Measurements from ENCODE around the gene TELO2.

TELO2 gene

DNA sequence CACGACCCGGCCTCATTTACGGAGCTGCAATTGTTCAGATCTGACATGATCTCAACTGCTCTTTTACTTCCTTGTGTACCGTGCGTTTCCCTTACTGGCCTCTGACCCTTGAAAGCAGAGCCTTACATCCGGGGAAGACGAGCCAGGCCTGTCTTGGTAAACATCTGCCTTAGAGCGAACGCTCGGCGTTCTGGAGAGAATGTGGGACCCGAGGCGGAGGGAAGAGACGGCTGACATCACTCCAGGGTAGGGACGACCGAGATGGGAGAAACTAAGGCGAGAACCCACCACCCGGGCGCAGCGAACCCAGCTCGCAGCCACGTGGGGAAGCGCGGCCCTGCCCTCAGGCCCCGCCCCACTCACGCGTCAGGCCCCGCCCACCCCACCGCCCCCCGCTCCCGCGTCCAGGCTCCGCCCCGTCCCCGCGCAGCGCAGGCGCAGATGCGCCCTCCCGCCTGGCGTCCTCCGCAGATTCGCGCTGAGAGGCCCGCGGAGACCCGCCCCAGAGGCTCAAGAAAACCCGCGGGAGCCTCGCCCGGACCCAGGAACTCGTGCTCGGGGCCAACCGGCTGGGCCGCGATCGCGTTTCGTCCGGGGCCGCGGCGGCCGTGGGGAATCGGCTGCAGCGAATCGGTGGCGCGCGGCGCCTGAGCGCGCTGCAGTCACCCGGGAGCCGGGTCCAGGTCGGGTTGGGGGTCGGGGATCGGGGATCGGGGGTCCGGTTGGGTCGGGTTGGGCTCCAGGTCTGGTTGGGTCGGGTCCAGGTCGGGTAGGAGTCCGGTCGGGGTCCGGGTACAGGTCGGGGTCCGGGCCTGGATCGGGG, at the start of gene TELO2:
TELO2 (plus strand) TSS at position 438 of the 823 bp plus-strand sequence. CDS start 922 bp downstream, outside the sequence.
- DNase-seq (ENCODE audit: low read depth) = peak; percentile 78

DNA sequence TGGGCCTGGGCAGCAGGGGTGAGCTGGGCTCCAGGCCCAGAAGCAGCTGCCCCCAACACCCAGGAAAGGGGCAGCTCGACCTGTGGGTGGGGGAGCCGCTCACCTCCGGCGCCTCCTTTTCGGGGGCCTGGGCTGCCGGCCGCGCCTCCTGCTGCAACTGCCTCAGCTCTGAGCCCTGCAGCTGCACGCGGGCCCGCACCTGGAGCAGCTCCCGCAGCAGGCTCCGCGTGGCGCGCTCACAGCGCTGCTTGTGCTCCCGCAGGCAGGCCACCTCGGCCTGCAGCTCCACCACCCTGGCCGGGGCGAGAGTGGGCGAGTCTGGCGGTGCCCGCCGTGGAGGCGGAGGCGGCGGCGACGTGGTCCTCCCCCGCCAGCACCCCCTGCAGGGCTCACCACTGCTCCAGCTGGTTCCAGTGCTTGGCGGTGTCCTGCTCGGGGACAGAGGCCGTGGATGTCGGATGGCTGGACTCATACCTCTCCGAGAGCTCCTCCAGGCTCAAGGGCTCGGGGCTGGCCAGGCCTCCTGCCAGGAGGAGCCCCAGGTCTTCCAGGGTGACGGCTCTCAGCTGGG, 49.7 kb upstream of the TELO2 start:
- no peak for DNase-seq (ENCODE audit: low read depth)

DNA sequence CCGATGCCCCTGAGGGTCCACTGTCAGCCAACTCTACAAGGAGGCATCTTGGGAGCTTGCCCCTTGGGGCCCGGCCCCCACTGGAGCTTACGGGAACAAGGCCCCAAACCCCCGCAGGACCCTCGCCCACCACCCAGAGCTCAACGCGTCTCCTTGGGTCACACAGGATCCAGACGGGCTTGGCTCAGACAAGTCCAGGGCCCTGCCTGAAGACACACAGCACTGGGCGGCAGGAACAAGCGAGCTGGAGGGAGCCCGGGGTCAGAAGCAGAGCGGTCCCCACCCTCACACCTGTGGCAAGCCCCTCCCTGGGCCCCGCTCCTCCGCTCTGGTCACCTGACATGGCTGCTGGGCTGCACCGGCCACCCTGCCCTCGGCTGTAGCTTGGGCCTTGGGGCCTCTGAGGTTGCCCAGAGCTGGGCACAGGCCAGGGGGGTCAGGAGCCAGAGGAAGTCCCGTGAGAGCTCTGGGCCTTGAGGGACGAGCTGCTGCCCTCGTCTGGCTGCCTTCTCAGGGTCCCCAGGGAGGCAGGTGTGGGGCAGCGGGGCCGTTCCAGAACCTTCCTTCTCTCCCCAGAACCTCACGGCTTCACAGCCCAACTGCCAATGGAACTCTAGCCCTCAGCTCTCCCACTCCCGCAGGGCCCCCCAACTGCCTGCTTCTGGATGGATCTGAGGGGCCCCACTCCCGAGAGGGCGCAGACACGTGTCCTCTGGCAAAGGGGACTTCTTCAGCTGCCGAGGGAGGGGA, 49.0 kb upstream of the TELO2 start, which contains the start of gene CCDC154:
CCDC154 (minus strand) TSS at position 577 of the 750 bp plus-strand sequence; CDS start at position 343, 234 bp downstream.
- DNase-seq (ENCODE audit: low read depth) = no peak

DNA sequence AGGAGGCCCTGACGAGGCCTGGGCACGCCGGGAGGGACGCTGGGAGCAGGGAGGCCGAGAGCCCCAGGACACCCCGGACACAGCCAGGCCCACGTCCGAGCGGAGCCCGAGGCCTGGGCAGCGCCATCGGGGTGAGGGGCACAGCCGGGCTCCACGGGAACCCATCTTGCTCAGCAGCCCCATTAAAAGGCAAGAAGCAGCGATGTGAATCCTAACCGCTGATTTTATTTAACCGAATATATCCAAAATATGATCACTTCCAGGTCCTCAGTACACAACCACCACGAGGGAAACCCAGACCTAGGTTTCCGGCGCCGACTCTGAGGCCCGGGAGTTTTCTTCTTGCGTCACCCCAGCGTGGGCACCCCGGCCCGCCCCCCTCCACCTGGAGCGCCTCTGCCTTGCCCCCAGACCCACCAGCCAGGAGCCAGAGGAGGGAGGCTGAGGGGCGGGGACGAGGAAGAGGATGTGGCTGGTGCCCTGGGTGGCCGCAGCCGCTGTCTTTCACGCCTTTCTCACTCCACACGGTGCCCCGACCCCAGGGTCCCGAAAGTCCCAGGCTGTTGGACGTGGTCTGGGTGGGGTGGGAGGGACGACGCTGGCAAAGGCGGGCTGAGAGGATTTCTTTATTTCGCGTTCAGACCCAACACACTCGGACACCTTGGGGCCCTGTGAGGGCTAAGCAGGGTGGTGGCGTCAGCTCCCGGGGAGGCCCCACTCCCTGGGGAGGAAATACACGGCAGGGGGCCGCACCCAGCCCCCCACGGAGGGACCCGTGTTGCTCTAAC, 48.2 kb upstream of the TELO2 start:
- no peak for DNase-seq (ENCODE audit: low read depth)

DNA sequence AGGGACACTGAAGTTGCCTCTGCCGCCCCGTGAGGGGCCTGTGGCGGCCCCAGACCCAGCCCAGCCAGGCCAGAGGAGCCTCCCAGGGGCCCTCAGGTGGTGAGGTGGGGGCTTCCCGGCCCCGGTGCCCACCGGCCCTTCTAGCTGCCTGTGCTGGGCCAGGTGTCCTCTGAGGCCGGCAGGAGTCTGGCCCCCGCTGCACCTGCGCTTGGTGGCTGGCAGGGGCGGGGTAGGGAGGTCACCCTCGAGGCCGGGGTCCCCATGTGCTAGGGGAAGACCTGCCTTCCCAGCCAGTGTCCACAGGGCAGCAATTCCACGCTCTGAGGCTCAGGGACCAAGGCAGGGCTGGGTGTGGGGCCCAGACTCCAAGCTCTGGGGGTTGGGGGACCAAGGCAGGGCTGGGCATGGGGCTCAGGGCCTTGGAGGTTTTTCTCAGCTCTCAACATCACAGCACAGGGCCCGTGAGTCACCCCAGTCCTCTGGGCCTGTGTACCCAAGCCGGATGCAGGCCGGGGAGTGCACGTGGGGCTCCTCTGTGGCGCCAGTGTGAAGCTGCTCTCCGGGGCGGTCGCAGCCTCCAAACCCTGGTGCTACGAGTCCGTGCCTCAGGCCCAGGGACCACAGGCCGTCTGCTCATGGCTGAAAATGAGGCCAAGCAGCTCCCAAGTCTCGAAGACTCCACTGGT, 47.5 kb upstream of the TELO2 start:
- DNase-seq (ENCODE audit: low read depth) = no peak

DNA sequence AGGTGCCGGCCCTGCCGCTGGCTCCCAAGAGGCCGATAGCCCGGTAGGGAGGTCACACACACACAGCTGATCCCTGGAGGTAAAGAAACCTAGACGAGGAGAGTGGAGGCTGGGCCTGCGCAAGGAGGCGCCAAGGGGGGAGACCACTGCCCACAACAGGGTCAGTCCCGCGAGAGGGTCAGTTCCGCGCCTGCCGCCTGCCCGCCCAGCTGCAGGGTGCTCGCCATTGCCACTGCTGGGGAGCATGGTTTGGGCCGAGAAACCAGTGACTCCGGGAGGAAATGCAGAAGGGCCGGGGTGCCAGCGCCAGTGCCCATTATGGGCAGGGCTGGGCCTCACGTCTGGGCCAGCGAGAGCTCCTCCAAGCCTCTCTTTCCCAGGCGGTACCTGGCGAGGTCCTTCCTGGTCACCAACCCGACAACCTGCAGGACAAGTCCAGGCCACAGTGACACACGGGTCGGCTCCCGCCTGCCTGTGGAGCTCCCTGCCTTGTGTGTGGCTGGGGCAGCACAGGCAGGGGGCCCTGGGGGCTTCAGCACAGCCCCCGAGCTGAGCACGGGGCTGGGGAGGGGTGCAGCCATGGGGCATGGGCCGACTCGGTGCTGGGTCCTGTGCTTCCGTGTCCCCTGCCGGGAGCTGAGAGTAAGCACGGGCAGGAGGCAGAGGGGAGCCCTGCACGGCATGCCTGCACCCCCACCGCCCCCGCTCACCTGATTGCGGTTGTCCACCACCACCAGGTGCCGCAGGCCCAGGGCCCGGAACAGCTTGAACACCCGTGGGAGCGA, 46.7 kb upstream of the TELO2 start:
- no peak for DNase-seq (ENCODE audit: low read depth)

DNA sequence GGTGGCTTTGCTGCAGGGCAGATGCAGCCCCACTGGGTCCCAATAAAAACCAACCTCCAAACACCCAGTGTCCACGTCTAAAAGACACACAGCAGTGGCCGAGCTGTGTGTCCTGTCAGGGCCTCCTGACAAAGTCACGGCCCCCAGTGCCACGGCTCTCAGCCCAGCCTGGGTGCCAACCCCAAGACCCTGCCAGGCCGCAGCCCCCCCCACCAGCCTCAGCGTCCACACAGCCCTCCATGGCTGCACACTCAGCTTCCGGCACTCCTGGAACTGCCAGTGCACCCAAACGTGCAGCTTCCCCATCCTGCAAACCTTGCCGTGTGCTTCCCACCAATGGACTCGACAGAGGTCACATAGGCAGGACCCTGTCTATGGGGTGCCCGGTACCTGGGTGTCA, 45.2 kb upstream of the TELO2 start:
- DNase-seq (ENCODE audit: low read depth) = no peak

DNA sequence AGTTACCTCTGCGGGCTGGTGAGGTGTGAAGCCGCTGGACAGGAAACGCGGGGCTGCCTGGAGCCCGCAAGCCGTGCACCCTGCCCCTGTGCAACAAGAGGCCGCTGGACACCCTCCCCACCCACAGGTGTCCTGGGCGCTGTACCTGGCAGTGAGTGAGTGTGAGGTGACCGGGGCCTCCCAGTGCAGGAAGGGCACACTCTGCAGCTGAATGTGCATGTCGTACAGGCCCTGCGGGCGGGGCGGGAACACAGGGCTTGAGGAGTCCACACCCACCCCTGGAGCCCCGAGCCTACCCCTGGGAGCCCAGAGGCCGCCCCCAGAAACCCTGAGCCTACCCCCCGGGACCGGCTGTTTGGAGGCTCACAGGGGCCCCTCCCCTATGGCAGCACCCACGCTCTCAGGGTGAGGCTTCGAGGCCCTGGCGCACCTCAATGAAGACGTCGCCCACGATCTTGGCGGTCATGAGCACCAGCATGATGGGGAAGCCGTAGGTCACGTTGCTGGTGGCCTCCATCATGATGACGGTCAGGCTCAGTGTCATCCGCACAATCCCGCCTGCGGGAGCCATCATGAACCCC, 44.5 kb upstream of the TELO2 start:
- no peak for DNase-seq (ENCODE audit: low read depth)

DNA sequence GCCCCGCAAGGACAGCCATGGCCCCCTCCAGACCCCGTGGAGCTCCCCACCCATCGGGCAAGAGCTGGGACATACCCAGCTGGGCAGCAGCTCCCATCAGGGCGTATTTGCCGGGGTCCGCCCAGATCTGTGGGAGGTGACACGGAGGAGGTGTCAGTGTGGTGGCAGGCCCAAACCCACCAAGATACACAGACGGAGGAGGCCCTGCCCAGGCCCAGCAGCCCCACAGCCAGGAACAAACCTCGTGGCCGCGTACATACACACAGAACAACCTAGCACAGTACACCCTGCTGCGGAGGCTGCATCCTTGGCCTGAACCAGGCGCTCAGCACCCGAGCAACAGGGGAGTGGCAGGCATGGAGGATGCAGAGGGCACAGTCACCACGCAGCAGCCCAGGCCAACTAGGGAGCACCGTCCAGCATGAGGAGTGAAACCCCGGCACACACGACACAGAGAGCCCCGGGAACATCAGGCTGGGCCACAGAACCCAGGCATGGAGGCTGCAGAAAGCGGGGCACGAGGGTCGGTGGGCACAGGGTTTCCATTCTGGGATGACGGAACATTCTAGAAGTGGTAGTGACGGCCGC, 43.9 kb upstream of the TELO2 start:
- no peak for DNase-seq (ENCODE audit: low read depth)

DNA sequence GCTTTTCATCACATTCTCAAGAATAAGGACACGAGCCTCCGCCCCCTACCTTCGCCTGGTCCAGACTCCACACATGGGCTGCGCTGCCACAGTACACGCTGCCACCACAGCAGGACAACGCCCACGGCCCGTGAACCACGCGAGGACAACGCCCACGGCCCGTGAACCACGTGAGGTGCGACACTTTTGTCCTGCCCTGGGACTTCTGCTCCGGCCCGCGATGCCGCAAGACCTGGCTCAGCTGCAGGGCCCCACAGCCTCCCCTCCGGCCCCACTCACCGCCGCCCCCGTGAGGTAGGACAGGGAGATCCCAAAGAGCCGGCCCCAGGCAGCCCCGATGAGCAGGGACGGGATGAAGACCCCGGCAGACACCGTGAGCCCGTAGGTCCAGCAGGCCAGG, 42.9 kb upstream of the TELO2 start:
- DNase-seq (ENCODE audit: low read depth) = no peak

DNA sequence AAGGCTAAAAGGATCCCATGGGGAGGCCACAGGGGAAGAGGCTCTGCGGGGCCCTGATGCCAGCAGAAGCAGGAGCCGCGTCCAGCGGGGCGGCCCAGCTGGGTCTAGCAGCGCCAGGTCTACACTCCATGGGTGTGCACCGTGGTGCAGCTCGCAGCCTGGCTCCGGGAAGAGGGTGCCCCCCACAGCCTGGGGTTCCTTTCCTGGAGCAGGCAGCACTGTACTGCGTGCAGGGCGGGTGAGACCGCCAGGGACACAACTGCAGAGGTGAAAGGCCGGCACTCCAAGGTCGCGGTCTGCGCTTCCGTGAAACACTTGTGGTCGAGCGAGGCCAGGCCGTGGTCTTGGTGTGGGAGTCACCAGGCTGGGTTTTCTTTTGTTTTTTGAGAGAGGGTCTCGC, 42.3 kb upstream of the TELO2 start:
- no peak for DNase-seq (ENCODE audit: low read depth)

DNA sequence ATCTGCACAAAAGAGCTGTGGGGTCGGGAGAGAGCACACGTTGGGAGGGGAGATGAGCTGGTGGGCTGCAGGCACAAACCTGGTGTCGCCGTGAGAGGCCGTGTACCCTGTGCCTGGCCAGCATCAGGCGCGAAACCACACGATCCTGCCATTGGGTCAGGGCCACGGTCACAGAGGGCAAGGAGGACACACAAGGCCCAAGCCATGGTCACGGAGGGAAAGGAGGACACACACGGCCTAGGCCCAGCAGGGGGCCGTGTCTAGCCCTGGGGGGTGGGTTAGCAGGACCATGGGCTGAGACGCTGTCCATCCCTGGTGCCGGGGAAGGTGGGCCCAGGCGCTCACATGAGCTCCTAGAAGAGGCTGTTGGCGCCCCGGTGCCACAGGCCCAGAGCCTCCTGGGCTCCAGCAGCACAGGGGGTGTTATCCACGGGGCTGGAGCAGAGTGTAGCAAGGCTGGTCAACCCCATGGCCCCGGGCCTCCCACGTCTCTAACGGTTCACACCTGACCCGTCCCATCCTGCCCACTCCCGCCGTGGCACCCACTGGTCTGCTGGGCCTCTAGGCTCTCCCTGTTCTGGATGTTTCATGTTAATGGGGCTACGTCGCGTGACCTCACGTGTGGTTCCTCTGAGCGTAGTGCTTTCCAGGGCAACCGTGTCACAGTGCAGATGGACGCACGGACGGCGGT, 41.3 kb upstream of the TELO2 start:
- no peak for DNase-seq (ENCODE audit: low read depth)

DNA sequence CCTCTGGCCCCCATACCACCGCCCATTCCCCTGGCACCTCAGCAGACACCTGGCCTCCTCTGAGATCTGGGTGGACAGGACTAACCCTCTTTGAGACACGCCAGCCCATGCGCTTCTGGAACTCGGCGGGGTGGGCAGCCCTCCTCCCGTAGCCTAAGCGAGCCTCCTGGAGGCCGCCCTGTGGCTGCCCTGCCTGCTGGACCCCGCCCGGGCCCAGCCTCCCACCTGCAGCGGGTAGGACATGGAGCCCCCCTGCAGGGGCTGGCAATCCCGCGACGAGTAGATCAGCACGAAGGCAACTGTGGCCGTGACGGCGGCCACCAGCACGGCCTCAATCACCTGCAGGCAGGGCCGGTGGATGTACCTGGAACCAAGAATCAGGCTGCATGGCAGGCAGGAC, 40.6 kb upstream of the TELO2 start:
- no peak for DNase-seq (ENCODE audit: low read depth)

DNA sequence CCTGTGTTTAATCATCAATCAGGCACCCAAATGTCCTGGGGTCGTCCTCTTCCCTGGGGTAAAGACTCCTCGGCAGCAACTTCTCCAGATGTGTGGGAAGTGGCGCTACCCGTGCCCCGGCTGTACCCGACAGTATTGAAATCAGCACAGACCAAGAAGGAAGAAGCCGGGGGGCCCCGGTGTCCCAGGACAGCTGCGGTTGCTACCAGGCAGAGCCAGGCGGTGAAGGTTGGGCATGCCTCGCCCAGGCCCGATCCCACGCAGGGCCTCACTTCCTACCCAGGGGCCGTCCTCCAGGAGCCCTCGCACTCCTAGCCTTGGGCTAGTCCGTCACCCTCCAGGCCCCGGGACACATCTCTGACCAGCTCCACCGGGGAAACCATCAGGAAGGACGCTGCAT, 39.8 kb upstream of the TELO2 start:
- DNase-seq (ENCODE audit: low read depth) = no peak

DNA sequence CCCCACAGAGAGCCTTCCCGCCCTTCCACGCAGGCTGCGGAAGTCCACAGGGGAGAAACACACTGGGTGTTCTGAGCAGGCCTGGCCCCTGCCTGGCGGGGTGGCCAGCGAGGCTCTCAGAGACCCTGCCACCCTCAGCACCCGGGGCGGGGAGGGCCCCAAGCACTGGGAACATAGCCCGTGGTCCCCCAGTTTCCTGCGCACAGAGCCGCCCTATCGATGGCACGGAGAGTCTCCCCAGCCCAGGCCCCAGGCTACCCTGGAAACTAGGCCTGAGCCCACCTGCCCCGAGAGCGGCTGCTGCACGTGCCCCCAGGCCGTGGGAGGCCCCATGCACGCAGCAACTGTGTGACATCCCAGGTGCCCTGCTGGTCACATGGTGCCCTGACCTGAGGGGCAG, 38.6 kb upstream of the TELO2 start:
- no peak for DNase-seq (ENCODE audit: low read depth)

DNA sequence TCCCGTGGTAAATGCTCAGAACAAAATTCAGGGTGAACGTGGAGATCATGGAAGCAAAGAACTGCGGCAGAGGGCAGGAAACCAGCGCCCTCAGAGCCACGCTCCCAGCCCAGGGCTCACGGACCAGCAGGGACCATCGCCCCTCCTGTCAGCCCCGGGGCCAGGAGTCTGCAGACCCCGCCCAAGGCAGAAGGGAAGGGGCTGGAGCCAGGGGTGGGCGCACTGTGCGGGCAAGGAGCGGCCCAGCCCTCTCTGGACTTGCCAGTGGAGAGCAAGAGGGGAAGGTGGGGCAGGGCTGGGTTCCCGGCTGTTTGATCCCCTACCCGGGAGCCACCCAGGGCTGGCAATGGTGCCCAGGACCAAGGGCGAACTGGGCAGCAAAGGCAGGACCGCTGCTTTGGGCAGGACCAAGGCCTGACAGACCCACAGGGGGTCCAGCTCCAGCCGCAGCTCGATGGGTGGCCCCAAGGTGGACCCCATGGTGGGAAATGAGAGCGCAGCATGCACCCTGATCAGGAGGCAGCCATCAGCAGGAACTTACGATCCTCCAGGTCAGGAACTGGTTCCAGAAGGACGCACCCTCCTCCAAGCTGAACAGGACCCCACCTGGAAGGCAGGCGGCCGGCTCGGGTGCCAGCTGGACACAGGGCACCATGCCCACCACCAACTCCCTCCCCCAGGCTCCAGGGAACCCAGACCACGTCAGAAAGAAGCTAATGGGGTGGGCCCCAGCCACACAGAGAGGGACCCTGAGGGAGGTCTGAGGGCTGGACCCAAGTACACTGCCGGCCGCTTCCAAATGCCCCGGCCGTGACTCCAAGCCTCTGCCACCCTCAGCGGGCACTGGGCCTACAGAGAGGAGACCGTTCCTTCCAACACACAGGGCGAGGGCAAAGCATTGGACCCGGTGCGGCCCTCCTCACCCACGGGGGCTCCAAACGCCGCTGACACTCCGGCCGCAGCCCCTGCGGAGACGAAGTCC, 37.7 kb upstream of the TELO2 start:
- no peak for DNase-seq (ENCODE audit: low read depth)

DNA sequence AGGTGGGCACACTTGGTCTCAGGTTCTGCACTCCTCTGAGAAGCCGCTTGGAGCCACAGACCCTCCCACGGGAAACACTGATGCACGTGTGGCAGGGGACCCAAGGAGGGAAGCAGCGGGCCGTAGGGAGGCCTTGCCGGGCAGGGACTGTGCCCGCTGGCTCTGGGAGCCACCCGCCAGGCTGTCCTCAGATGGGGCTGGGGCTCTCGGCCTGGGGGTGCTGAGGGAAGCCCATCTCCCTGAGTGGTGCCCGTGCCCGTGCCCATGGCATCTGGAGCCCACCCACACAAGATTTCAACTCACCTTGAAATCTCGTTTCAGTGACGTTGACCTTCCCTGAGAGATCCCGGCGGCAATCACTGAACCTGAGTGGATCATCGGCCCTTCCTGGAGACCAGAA, 36.2 kb upstream of the TELO2 start:
- DNase-seq (ENCODE audit: low read depth) = no peak

Data from stimulated activated CD8-positive, alpha-beta memory T cell treated with anti-CD3 and anti-CD28 coated beads, Interleukin-12 subunit alpha, Interleukin-12 subunit beta, amount 100 ng/mL, for 1 hour (primary cell).